H9 (cell line): Measurements from ENCODE around the gene IRF2BP1. TPM values are rescaled to one million over a fixed set of nuclear protein-coding genes. Genes with fewer than 3 reads are reported as not detected.

Experiments
- DNase-seq: peaks from one replicate; pipeline ENCODE4 v3.0.0-alpha.2; 2017
- H2AFZ ChIP-seq: one replicate; pipeline ENCODE4 v1.6.1; 2013; ENCODE audit warnings: mild to moderate bottlenecking, low read length, control low read depth, moderate library complexity
- H2AK5ac ChIP-seq: 2 replicates; pipeline ENCODE4 v1.6.1; 2013; ENCODE audit warnings: low read length, control low read depth, mixed read lengths; ENCODE audit not compliant: insufficient read length
- H2BK120ac ChIP-seq: one replicate; pipeline ENCODE4 v1.6.1; 2013; ENCODE audit warnings: low read depth, mild to moderate bottlenecking, low read length, control low read depth, inconsistent platforms; ENCODE audit not compliant: poor library complexity, severe bottlenecking
- H2BK12ac ChIP-seq: 2 replicates; pipeline ENCODE4 v1.6.1; 2013; ENCODE audit warnings: low read length, control low read depth, mixed read lengths, low read depth; ENCODE audit not compliant: insufficient read length
- H2BK15ac ChIP-seq: 2 replicates; pipeline ENCODE4 v1.6.1; 2013; ENCODE audit warnings: low read depth, low read length, control low read depth
- H2BK20ac ChIP-seq: one replicate; pipeline ENCODE4 v1.6.1; 2013; ENCODE audit warnings: low read depth, mild to moderate bottlenecking, low read length, control low read depth, inconsistent platforms; ENCODE audit not compliant: poor library complexity, severe bottlenecking
- H2BK5ac ChIP-seq: 2 replicates; pipeline ENCODE4 v1.6.1; 2013; ENCODE audit warnings: low read length, control low read depth, mixed read lengths; ENCODE audit not compliant: insufficient read length
- H3K14ac ChIP-seq: 2 replicates; pipeline ENCODE4 v1.6.1; 2013; ENCODE audit warnings: low read length, control low read depth; ENCODE audit not compliant: insufficient read depth
- H3K18ac ChIP-seq: 2 replicates; pipeline ENCODE4 v1.6.1; 2013; ENCODE audit warnings: low read depth, mild to moderate bottlenecking, mixed read lengths, low read length, control low read depth; ENCODE audit not compliant: insufficient read length
- H3K23ac ChIP-seq: 2 replicates; pipeline ENCODE4 v1.6.1; 2013; ENCODE audit warnings: low read length, control low read depth, mixed read lengths, low read depth; ENCODE audit not compliant: insufficient read length
- H3K23me2 ChIP-seq: 2 replicates; pipeline ENCODE4 v1.6.1; 2013; ENCODE audit warnings: low read depth, mild to moderate bottlenecking, mixed read lengths, low read length, control low read depth; ENCODE audit not compliant: insufficient read length, poor library complexity, severe bottlenecking
- H3K27ac ChIP-seq: 2 replicates; pipeline ENCODE4 v1.5.1; 2013; ENCODE audit warnings: low read length, control low read depth, mixed read lengths, low read depth; ENCODE audit not compliant: insufficient read length
- H3K27me3 ChIP-seq: 2 replicates; pipeline ENCODE4 v1.6.1; 2013; ENCODE audit warnings: low read length, control low read depth, inconsistent platforms; ENCODE audit not compliant: insufficient read depth
- H3K4ac ChIP-seq: 2 replicates; pipeline ENCODE4 v1.6.1; 2013; ENCODE audit warnings: low read depth, mild to moderate bottlenecking, control low read depth, inconsistent platforms, low read length, moderate library complexity
- H3K4me1 ChIP-seq: 2 replicates; pipeline ENCODE4 v1.6.1; 2013; ENCODE audit warnings: low read length, control low read depth, inconsistent platforms; ENCODE audit not compliant: insufficient read depth
- H3K4me2 ChIP-seq: 2 replicates; pipeline ENCODE4 v1.6.1; 2013; ENCODE audit warnings: low read length, control low read depth, mixed read lengths; ENCODE audit not compliant: insufficient read length, insufficient read depth
- H3K56ac ChIP-seq: 2 replicates; pipeline ENCODE4 v1.6.1; 2013; ENCODE audit warnings: low read depth, mild to moderate bottlenecking, mixed read lengths, low read length, control low read depth; ENCODE audit not compliant: insufficient read length
- H3K79me1 ChIP-seq: 2 replicates; pipeline ENCODE4 v1.6.1; 2013; ENCODE audit warnings: low read depth, mild to moderate bottlenecking, moderate library complexity, low read length, control low read depth, inconsistent platforms; ENCODE audit not compliant: insufficient read depth, poor library complexity, severe bottlenecking
- H3K79me2 ChIP-seq: 2 replicates; pipeline ENCODE4 v1.6.1; 2013; ENCODE audit warnings: low read length, control low read depth, inconsistent platforms; ENCODE audit not compliant: insufficient read depth
- H3K9ac ChIP-seq: 2 replicates; pipeline ENCODE4 v1.6.1; 2013; ENCODE audit warnings: low read length, control low read depth, mixed read lengths; ENCODE audit not compliant: insufficient read length; ENCODE audit errors: extremely low read depth
- H3K9me3 ChIP-seq: one replicate; pipeline ENCODE4 v1.6.1; 2013; ENCODE audit warnings: low read depth, low read length, inconsistent platforms; ENCODE audit not compliant: control insufficient read depth
- H3T11ph ChIP-seq: one replicate; pipeline ENCODE4 v1.6.1; 2013; ENCODE audit warnings: mild to moderate bottlenecking, low read length, control low read depth, inconsistent platforms
- H4K20me1 ChIP-seq: one replicate; pipeline ENCODE4 v1.6.1; 2013; ENCODE audit not compliant: control insufficient read depth, insufficient read length, insufficient read depth
- H4K5ac ChIP-seq: 2 replicates; pipeline ENCODE4 v1.6.1; 2013; ENCODE audit warnings: low read depth, mild to moderate bottlenecking, mixed read lengths, low read length, control low read depth; ENCODE audit not compliant: insufficient read length
- H4K8ac ChIP-seq: replicated peaks from 2 replicates; pipeline ENCODE4 v1.6.1; 2013; ENCODE audit warnings: low read length, control low read depth, mixed read lengths, low read depth; ENCODE audit not compliant: insufficient read length
- H4K91ac ChIP-seq: 2 replicates; pipeline ENCODE4 v1.6.1; 2013; ENCODE audit warnings: low read depth, mild to moderate bottlenecking, moderate library complexity, mixed read lengths, low read length, control low read depth; ENCODE audit not compliant: insufficient read length
- H3K27ac Mint-ChIP-seq, 3 experiments: 2 replicates in 2 of 3; 3 replicates in 1 of 3; pipeline ENCODE4 v1.8.0; 2020 to 2021; ENCODE audit warnings: mixed read lengths in 3 of 3, mild to moderate bottlenecking in 1 of 3, moderate library complexity in 1 of 3
- H3K27me3 Mint-ChIP-seq: 2 replicates; pipeline ENCODE4 v1.8.0; 2021; ENCODE audit warnings: low read depth, mild to moderate bottlenecking, moderate library complexity, mixed read lengths
- H3K36me3 Mint-ChIP-seq, 3 experiments: 2 replicates in 2 of 3; 3 replicates in 1 of 3; pipeline ENCODE4 v1.8.0; 2020 to 2021; ENCODE audit warnings: low read depth in 3 of 3, mixed read lengths in 3 of 3; ENCODE audit not compliant: insufficient read depth in 1 of 3
- H3K4me1 Mint-ChIP-seq, 2 experiments: 2 replicates each; pipeline ENCODE4 v1.8.0; 2020; ENCODE audit warnings: mixed read lengths in 2 of 2
- H3K4me3 Mint-ChIP-seq, 2 experiments: 2 replicates in 1 of 2; 3 replicates in 1 of 2; pipeline ENCODE4 v1.8.0; 2020 to 2021; ENCODE audit warnings: mild to moderate bottlenecking in 2 of 2, mixed read lengths in 2 of 2, moderate library complexity in 1 of 2
- H3K9me3 Mint-ChIP-seq, 2 experiments: 2 replicates in 1 of 2; 3 replicates in 1 of 2; pipeline ENCODE4 v1.8.0; 2020; ENCODE audit warnings: mild to moderate bottlenecking in 2 of 2, mixed read lengths in 2 of 2, moderate library complexity in 1 of 2
- WGBS: extraction: QIAGEN DNeasy Blood & Tissue Kit; methylation state at CpG from one replicate; pipeline ENCODE4 v1.1.7; 2013; ENCODE audit warnings: missing lambda C conversion rate, low lambda C conversion rate, mixed read lengths; ENCODE audit not compliant: insufficient read length; ENCODE audit errors: extremely low coverage; 5-methylcytosine and 5-hydroxymethylcytosine counted together
- total RNA-seq: library from RNA; stranded (reverse); gene quantifications from 2 replicates; pipeline ENCODE4 v1.2.1, GENCODE V29; 2021
- TF ChIP-seq, protein P1 (sequence below): fragments of 200-600 bp; sonication (generic); conservative IDR thresholded peaks from 3 replicates; pipeline ENCODE4 v1.8.0; 2021; ENCODE audit warnings: antibody characterized with exemption, mild to moderate bottlenecking

The IRF2BP1 gene
- total RNA-seq, 1 experiment from 2014 or later = 28.2 TPM

DNA sequence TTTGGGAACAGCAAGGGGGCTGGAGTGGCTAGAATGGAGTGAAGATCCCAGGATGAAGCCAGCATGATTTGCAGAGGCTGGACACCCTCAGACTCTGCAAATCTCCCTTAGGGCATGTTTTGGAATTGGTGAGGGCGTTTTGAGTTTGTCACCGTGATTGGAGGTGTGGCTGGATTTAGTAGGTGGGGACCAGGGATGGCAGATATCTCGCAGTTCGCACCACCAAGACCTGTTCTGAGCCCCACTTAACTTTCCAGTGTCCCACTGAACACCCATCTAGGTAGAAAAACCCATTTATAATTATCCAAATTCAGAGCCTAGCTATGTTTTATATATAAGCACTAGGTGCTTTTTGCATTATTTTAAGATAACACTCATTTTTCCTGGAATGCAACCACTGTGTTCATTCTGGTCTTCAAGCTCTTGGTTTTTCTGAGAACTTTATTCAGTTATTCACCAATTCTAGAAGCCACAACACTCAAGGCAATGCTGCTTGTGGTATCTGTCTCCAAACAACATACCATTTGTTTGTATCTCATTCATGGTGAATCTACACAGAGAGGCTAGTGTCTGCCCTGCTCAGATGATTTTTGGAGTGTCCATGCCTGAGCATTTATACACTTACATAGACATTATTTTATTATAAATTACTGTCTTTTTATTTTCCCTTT is 31.6 kb upstream of the IRF2BP1 start:
- H3K56ac ChIP-seq = no peak overlapping the region
- H3K79me1 ChIP-seq = no peaks in the 10 kb centered on the region
- H3T11ph ChIP-seq = no peak overlapping the region
- H3K27me3 Mint-ChIP-seq = peaks cover 16% of the 10 kb centered on the region; the same call in 1 of the 2 replicates
- no peak overlapping the region for H3K4me2 ChIP-seq
- H2BK12ac ChIP-seq = no peak overlapping the region
- no peaks in the 10 kb centered on the region for H4K20me1 ChIP-seq
- no peak overlapping the region for H3K18ac ChIP-seq
- H3K27ac Mint-ChIP-seq = no peak overlapping the region
- no peak overlapping the region for H3K4me3 Mint-ChIP-seq
- H3K4me1 Mint-ChIP-seq = peaks cover 5 to 16% of the 10 kb centered on the region in 2 experiments
- no peak overlapping the region for H3K4ac ChIP-seq
- no peak overlapping the region for H2BK20ac ChIP-seq
- no peak overlapping the region for H3K27ac ChIP-seq
- H3K27me3 ChIP-seq = no peaks in the 10 kb centered on the region
- H3K23ac ChIP-seq = no peak overlapping the region
- H4K5ac ChIP-seq = no peak overlapping the region
- no peak overlapping the region for H3K14ac ChIP-seq
- H3K9ac ChIP-seq = no peak overlapping the region
- H3K23me2 ChIP-seq = no peaks in the 10 kb centered on the region
- H4K91ac ChIP-seq = no peak overlapping the region
- DNase-seq = no peak
- no peak overlapping the region for H2AFZ ChIP-seq
- H2BK5ac ChIP-seq = no peak overlapping the region
- H3K9me3 Mint-ChIP-seq = no peaks in the 10 kb centered on the region
- H3K36me3 Mint-ChIP-seq = no peaks in the 10 kb centered on the region
- no peaks in the 10 kb centered on the region for H3K79me2 ChIP-seq
- no peak overlapping the region for H2BK120ac ChIP-seq
- TF ChIP-seq, protein P1, sequence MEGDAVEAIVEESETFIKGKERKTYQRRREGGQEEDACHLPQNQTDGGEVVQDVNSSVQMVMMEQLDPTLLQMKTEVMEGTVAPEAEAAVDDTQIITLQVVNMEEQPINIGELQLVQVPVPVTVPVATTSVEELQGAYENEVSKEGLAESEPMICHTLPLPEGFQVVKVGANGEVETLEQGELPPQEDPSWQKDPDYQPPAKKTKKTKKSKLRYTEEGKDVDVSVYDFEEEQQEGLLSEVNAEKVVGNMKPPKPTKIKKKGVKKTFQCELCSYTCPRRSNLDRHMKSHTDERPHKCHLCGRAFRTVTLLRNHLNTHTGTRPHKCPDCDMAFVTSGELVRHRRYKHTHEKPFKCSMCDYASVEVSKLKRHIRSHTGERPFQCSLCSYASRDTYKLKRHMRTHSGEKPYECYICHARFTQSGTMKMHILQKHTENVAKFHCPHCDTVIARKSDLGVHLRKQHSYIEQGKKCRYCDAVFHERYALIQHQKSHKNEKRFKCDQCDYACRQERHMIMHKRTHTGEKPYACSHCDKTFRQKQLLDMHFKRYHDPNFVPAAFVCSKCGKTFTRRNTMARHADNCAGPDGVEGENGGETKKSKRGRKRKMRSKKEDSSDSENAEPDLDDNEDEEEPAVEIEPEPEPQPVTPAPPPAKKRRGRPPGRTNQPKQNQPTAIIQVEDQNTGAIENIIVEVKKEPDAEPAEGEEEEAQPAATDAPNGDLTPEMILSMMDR = no peak
- H3K9me3 ChIP-seq = no peaks in the 10 kb centered on the region
- H2BK15ac ChIP-seq = no peak overlapping the region
- H2AK5ac ChIP-seq = no peak overlapping the region
- no peaks in the 10 kb centered on the region; the same call in 1 of the 2 replicates for H3K4me1 ChIP-seq
- no peak overlapping the region for H4K8ac ChIP-seq
- no CpG with 5 or more reads among the region's 4 CpGs for WGBS
